GM18907 (cell line): ENCODE measurements around the gene SMG6.
A peak's percentile ranks its signal among the peaks of the same experiment; 100 is the strongest.
"Not testable (repeated sequence)": the region's sequence is repeated elsewhere in the genome, so short reads cannot be mapped to it uniquely, and the experiment has no call there.

Experiments
- ATAC-seq: cut with Tn5 transposase; IDR thresholded peaks from one replicate; pipeline ENCODE4 v1.9.1; 2021; ENCODE audit warnings: mild to moderate bottlenecking, moderate library complexity; ENCODE audit not compliant: unreplicated experiment

Gene SMG6

GRCh38 chr17:2207815-2208515 lies 95.6 kb downstream of the SMG6 start:
- ATAC-seq, result no peak

- ATAC-seq, result no peak
These were observed 99.2 kb downstream of the SMG6 start for GRCh38 chr17:2204393-2204792.

DNA sequence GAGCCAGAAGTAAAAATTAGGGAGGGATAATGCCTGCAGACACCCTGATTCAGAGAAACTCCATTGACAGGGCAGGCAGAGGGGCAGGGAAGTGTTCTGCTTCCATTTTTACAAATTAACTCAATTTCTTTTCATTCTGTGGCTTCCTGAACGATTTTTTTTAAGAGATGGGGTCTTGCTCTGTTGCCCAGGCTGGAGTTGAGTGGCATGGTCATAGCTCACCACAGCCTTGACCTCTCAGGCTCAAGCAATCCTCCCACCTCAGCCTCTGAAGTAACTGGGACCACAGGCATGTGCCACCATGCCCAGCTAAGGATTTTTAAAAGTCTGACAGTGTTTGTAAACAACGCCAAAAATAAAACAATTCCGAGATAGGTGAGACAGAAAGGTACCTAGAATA lies 99.8 kb downstream of the SMG6 start:
- ATAC-seq, result no peak

DNA sequence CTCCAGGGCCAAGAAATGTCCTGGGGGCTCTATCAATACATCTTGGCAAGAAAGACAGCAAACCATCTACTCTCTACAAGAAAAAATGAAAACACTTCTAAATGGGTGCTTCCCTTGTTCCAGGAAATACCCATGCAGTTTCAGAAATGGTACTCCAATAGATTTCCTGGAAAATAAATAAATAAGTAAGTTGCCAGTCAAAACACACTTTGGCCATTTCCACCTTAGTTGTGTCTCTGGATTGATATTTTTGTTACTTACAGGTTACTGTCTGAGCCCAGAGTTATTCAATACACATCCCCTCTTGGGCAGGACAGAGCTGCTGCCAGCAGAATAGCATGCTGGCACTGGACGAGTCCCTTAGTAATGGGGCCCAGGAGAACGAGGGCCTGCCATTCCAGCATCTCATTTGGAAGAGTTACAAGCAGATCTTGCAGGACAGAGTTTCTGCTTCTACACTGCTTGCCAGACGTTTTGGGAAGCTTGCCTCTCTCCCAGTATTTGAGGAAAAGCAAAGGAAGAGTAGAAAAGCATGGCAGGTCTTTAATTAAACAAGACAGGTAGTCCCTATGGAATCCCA lies 100.5 kb downstream of the SMG6 start:
- no peak for ATAC-seq

- ATAC-seq, result no peak
These were observed 101.1 kb downstream of the SMG6 start for GRCh38 chr17:2202302-2202995.

DNA sequence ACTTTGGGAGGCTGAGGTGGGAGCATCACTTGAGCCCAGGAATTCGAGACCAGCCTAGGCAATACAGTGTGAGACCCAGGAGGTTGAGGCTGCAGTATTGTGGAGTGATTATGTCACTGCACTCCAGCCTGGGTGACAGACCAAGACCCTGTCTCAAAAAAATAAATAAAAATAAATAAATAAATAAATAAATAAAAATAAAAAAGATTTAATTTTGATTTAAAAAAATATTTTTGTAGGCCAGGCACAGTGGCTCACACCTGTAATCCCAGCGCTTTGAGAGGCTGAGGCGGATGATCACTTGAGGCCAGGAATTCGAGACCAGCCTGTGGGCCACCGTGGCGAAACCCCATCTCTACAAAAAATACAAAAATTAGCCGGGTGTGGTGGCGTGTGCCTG lies 104.2 kb downstream of the SMG6 start:
- not testable (repeated sequence) for ATAC-seq

DNA sequence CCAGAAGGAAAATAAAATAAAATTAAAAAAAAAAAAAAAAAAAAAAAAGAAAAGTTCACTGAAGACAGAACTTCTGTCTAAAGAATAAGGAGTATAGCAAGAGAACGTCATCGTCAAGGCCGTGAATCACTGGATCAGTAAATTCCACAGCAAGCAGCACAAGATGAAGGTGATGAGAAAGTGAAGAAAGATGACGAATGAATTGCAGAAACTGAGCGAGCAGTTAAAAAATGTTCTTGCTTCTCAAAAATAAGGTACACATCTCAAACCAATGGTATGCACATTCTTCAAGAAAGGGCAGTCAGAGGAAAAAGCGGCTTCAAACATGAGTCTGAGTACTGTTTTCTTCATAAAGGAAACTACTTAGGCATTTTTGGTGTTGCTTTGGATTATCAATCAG lies 104.7 kb downstream of the SMG6 start:
- no peak for ATAC-seq

DNA sequence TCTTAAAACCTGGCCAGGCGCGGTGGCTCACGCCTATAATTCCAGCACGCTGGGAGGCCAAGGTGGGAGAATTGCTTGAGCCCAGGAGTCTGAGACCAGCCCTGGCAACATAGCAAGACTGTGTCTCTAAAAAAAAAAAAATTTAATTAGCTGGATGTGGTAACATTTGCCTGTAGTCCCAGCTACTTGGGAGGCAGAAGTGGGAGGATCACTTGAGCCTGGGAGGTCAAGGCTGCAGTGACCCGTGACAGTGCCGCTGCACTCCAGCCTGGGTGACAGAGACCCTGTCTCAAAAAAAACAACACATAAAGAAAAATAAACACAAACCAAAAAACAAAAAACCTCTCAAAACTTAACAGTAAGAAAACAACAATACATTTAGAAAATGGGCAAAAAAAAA lies 106.3 kb downstream of the SMG6 start:
- ATAC-seq, result no peak

- ATAC-seq, result no peak
These were observed 107.9 kb downstream of the SMG6 start for GRCh38 chr17:2195729-2196128.

DNA sequence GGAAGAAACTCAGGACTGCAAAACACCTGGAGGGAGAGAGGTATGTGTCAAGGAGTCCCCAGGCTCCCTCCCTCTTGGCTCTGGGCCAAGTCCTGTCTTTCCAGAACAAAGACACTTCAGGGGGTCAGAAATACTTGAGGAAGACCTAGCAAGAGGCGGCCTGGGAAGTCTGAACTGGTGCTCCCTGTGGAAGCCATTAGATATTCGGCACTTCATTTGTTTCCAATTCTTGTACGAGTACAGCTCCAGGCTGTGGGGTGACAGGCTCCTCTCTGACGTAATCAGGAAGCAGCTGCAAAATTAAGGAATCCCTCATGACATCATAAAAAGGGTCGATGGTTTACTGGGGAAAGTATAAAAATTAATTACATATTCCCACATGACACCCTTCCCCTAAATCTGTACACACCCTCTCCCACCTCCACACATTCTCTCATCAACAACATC lies 108.7 kb downstream of the SMG6 start:
- ATAC-seq, result no peak

GRCh38 chr17:2192367-2193057 lies 111.1 kb downstream of the SMG6 start:
- ATAC-seq, result peak; percentile 85

DNA sequence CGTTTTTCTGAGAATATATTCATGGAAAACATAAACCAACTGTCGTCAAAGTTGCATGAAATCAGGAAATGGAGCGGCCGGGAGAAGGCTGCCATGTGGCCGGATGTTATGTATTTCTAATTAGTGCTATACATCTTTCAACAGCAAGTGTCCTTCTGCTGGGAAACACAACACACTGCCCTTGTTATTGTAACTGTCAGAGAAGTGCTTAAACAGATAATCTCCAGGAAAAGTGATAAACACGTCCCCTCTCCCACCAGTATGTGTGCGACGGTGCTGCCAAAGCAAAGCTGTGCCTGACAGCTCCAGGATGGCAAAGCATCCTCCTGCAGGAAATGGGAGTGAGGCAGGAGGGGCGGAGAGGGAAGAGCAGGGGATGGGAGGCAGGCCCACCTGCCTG lies 111.8 kb downstream of the SMG6 start:
- ATAC-seq, result no peak

DNA sequence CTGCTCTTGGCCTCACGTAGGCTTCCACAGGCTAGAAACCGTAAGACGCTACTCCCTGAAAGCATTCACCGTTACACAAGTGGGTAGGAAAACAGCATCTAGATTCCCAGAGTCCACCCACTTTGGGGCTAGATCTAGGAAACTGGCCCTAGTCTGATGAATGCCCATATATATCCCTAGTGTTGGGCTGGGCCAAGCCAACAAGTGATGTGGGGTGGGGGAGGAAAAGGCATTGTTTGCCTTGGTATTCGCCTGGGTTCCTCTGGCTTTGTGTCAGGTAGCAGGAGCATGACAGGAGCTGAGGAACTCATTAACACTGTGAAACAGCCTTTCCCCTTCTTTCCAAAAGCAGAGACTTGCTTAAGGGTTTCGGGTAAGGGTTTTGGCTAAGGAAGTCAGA lies 112.4 kb downstream of the SMG6 start:
- ATAC-seq, result no peak

GRCh38 chr17:2190014-2190413 lies 113.6 kb downstream of the SMG6 start:
- no peak for ATAC-seq

GRCh38 chr17:2188971-2189630 lies 114.5 kb downstream of the SMG6 start:
- no peak for ATAC-seq

DNA sequence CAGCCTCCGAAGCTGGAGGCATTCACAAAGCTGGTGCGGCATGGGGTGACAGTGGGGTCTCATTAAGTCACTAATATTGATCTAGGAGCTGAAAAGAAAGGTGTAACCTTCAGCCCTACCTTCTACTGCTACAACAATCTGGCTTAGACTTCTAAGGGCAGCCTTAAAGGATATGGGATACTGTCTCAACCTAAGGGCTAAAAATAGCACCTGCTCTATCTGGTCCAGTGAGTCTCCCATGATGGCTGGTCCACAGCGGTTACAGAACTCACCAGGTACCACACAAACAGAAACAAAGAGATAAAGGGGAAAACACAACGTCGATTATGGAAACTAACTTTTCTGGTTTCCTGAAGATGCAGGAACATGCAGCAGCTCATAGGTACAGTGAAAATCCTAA lies 115.8 kb downstream of the SMG6 start:
- no peak for ATAC-seq

DNA sequence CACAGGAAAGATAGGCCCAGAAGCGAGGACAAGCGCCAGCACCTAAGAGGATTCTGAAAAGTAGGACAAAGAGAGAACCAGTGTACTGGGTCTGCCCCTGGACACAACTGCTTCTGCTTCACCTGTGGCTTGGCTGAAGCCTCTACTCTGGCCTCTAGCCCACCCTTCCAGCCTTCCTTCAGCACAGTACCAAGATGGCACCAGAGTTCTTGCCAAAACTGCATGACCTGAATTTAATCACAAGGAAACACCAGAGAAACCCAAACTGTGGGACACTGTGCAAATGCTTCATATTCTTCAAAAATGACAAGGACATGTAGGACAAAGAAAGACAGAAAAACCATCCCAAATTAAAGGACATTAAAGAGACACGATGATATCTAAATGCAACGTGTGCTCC lies 116.6 kb downstream of the SMG6 start:
- no peak for ATAC-seq

GRCh38 chr17:2184993-2185931 lies 118.3 kb downstream of the SMG6 start:
- ATAC-seq, result no peak

DNA sequence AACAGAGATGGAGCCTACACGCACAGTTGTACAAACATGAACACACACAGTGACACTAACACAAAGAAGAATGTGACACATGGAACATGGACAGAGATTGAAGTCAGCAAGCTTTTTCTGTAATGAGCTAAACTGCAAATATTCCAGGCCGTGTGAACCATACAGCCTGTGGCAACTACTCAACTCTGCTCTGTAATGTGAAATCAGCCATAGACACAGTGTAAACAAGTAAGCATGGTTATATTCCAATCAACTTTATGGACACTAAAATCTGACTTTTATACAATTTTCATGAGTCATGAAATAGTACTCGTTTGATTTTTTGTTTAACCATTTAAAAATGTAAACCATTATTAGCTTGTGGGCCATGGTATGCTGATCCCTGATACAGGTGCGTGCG lies 120.2 kb downstream of the SMG6 start:
- no peak for ATAC-seq

- ATAC-seq, result no peak
These were observed 121.6 kb downstream of the SMG6 start for GRCh38 chr17:2181897-2182448.
